LHCN-M2 (cell line): ENCODE results near the gene ATP10B. TPM values are rescaled to one million over a fixed set of nuclear protein-coding genes. Genes with fewer than 3 reads are reported as not detected.

Experiments used
- DNase-seq: peaks from one replicate; pipeline ENCODE4 v3.0.0-alpha.2; 2012; ENCODE audit warnings: low read depth
- total RNA-seq: library from RNA; depleted of rRNA; stranded (reverse); fragments of >200 nt; gene quantifications from 2 replicates; pipeline ENCODE4 v1.2.3, GENCODE V29; 2014

ATP10B gene
- total RNA-seq, 1 experiment from 2014 or later: not detected

GRCh38 chr5:160555971-160556631 lies 295.9 kb downstream of the ATP10B start:
- no peak for DNase-seq

GRCh38 chr5:160555581-160555970 lies 296.4 kb downstream of the ATP10B start:
- DNase-seq: no peak

- DNase-seq: no peak
Measured at GRCh38 chr5:160550075-160550474, 301.9 kb downstream of the ATP10B start.

DNA sequence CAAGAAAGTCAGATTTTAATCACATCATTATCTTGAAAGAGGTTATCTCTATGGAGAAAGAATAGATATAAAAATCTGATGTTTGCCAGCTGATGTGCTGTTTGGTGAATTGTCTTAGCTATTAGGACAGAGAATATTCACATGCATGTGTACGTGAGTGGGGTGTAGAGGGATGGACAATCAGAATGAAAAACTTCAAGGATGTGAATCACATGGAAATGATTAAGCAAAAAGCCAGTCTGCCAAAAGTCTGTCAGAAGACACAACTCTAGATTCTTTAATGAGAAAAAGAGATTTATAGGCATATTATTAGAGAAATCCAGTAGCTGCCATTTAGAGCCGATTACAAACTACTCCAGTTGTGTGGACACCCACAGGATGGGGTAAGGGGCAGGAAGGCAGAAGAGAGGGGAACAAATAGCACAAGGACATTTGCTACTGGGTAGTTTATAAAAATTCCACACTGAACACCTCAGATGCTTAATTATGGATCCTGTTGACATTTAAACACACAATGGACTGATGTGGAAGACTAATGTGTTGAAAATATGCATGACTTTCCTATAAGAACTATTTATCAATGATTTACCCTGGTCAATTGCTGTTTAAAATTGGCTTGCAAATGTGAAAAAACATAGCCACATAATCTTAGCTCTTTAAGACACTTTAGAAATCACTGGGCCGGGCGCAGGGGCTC lies 302.9 kb downstream of the ATP10B start:
- DNase-seq: no peak

GRCh38 chr5:160547872-160548271 lies 304.1 kb downstream of the ATP10B start:
- DNase-seq: no peak

GRCh38 chr5:160547061-160547460 lies 304.9 kb downstream of the ATP10B start:
- DNase-seq: no peak

GRCh38 chr5:160545832-160546231 lies 306.2 kb downstream of the ATP10B start:
- no peak for DNase-seq

DNA sequence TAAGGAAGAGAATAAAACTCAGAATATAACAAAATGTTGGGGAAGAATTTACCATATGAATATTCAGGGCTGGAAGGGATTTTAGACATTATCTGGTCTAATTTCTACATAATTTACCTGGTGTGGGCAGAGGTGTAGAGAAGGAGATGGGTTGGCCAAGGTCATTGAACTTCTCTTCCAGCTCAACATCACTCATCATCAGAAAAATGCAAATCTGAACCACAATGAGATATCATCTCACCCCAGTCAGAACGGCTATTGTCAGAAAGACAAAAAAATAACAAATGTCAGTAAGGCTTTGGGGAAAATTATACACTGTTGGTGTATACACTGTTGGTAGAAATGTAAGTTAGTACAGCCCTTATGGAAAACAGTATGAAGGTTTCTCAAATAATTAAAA lies 308.6 kb downstream of the ATP10B start:
- DNase-seq: no peak

- no peak for DNase-seq
Measured at GRCh38 chr5:160542840-160543239, 309.2 kb downstream of the ATP10B start.

DNA sequence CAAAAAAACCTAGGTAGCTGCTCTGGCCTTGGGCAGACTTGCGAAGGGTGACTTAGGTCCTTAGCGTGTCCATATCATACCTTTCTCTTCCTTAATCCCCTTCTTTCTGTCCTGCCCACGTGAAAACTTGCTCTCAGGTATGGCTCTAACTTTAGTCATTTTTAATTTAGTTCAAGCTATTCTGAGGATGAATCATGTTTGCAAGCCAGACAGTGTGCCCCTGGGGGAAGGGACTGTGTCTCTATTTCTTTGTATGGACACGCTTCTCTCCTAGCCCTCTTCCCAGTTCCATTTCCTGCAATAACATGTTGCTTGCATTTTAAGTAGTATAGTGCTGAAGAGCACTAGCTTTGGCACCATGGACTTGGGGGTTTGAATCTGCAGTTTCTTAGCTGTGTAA lies 309.7 kb downstream of the ATP10B start:
- no peak for DNase-seq

GRCh38 chr5:160539431-160539830 lies 312.6 kb downstream of the ATP10B start:
- no peak for DNase-seq

DNA sequence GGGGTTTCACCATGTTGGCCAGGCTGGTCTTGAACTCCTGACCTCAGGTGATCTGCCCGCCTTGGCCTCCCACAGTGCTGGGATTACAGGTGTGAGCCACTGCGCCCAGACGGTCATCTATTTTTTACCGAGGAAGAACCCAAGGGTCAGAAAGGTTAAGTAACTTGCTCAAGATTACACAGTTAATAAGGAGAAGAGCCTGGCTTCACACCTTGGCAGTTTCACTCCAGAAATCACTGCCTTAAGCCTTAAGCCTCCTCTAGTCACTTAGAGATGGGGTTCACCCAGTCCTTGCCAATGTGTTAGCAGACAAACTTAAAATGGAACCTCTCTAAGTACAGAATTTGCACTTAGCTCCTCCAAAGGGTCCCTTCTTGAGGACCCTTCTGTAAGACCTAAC lies 314.1 kb downstream of the ATP10B start:
- DNase-seq: no peak

- DNase-seq: no peak
Measured at GRCh38 chr5:160537116-160537515, 314.9 kb downstream of the ATP10B start.

DNA sequence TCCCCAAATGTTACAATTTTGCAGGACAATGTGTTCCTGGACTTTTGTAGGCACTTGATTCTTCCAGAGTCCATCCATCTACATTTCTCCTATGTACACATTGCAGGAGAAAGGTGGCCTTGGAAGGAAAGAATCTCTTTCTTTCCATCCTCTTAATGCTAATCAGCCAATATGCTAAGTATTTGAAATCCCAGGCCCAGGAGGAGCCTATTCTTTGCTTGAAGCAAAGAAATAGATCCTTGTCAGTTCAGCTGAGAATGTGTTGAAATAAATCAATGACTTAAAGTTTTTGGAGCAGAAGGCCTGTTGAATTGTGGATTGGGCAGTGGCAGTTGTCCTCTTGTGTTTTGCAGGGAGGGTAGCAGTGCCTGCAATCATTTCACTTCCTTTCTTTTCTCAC lies 317.1 kb downstream of the ATP10B start:
- DNase-seq: no peak

DNA sequence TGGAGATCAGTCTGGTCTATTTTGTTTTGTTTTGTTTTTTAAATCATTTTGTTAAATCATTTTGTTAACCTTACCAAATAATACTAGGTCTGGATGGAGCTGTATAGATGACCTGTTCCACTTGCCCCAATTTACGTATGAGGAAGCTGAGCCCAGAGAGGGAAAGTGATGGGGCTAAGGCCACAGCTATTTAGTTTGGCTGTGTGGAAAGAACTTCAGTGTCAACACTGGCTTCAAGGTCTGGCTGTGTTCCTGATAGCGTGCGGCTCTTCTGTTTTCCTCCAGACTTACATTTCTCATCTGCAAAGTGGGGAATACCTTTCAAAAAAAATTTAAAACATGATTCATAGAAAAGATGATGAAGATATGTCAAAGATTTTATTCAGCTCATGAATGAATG lies 317.9 kb downstream of the ATP10B start:
- DNase-seq: no peak

DNA sequence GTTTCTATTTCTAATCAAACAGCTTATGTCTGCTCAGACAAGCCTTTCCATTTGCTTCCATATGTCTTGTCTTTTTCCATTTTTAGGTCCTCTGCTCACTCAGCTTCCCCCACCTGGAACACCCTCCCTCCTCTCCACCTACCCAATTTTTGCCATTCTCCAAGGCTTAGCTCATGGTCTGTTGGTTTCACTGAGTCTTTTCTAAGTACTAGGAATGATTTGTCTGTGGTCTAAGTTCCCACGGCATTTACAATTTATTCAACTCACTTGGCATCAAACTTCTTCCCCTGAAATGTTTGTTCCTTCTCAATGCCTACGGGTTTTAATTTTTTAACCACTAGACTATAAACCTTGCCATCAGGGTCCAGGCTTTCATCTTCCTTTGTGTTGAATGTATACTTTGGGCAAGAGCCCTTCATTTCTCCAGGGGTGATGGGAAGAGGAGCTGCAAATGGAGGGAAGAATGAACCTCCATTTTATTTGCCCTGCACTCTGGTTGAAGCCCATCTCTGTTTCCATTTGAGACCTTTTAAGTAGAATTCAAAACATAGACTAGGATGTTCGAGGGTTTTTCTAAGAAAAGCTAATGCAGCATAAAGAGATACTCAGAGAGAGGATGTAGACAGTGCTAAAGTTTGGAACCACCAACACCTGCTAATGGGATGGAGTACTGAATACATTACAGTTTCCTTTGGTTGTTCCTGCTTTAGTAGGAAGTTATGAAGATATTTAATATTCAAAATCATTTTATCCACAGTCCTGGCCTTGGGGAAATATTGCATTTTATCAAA lies 326.3 kb downstream of the ATP10B start:
- DNase-seq: no peak

- DNase-seq: no peak
Measured at GRCh38 chr5:160524827-160525226, 327.2 kb downstream of the ATP10B start.

GRCh38 chr5:160523502-160524163 lies 328.4 kb downstream of the ATP10B start:
- DNase-seq: no peak

DNA sequence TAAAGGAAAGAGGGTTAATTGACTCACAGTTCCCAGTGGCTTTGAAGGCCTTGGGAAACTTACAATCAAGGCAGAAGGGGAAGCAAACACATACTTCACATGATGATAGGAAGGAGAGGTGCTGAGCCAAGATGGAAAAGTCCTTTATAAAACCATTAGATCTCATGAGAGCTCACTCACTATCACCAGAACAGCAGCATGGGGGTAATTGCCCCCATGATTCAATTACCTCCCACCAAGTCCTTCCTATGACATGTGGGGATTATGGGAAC lies 330.7 kb downstream of the ATP10B start:
- no peak for DNase-seq

DNA sequence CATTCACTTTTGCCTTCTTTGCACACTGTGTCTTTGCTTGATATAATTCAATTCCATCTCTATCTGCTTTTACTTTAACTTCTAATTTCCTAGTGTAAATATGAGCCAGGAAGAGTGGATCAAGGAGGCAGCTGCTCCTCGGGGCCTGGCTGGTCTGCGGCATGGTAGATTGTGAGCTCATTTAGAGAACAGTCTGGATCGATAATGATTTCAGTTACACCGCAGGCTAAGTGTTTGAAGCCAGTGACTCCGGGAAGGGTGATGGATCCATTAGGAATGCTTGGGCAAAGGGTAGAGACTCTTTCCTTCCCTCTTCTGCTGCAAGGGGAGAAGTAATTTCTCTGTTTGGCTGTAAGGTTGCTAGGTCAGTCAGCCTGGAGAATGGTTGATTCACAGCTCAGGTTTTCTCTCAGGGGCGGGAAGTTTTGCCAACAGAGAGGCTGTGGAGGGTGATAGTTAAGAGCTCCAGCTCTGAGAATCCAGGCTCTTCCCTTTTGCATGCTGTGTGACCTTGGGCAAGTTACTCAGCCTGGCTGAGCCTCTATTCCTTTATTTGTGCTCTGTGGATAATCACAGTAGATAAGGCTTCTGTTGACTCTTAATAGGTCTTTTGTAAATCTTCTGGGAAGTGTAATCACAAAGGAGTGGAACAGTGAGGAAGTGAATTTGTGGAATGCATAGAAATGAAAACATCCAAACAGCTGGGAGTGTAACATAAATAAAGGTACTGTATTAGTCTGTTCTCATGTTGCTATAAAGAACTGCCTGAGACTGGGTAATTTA lies 331.2 kb downstream of the ATP10B start:
- DNase-seq: no peak

DNA sequence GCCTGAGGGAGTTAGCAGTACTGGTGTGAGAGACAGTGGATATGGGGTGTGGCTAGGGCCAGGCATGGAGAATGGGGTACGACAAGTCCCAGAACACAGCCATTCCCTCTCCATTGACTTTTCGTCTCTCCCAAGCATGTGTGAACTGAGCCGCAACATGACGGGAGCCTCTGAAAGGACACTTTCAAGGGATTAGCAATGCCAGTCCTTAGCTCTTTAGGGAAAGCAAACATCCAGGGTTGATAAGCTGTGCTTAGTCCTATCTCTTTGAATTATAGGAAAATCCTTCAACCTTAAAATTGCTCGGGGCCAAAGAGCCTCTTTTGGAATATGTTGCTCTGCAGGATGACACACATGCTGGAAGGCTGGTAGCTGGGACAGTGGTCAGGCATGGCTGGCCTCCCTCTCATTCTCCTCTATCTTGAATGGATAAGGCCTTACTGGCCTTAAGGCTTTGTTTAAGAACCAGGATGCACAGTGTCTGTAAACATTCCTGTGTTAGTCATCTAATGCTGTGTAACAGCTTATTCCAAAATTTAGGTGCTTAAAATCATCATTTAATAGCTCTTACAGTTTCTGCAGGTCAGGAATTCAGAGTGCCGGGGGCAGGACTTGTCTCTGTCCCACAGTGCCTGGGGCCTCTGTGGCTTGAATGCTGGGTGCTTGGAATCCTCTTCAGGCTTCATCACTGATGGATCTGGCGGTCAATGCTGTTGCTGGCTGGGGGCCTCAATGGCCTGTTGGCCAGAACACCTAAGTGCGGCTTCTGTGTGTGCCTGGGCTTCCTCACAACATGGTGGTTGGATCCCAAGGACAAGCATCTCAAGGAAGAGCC lies 335.1 kb downstream of the ATP10B start:
- no peak for DNase-seq
